Endothelial cell of umbilical vein (primary cell): ENCODE data around the gene OLFML2A. TPM values are rescaled to one million over a fixed set of nuclear protein-coding genes. Genes with fewer than 3 reads are reported as not detected.

Experiments
- BruUV-seq: library from RNA; stranded (reverse); fragments of 400-500 nt; replicated peaks from 2 replicates; lab custom pipeline; 2021; lab: Mats Ljungman, UMichigan
- CTCF ChIA-PET: fragments of 300-600, 350-600 bp; sonication (Branson Sonifier 250); formaldehyde crosslinking; loops from one replicate; lab custom pipeline; 2021; ENCODE audit warnings: antibody characterized with exemption, inconsistent platforms; lab: Charles Lee
- POLR2A ChIA-PET: fragments of 300-600, 350-600 bp; sonication (Branson Sonifier 250); formaldehyde crosslinking; loops from one replicate; lab custom pipeline; 2021; ENCODE audit warnings: antibody characterized with exemption, inconsistent platforms; lab: Charles Lee
- DNase-seq: peaks from one replicate; pipeline ENCODE4 v3.0.0-alpha.2; 2011; ENCODE audit warnings: low read depth, low spot score
- FAIRE-seq: peaks from 2 replicates; lab custom pipeline; 2011; peaks lifted over from hg19 to GRCh38; lab: Jason Lieb, UNC
- H2AFZ ChIP-seq: 2 replicates; pipeline ENCODE4 v1.6.0; 2012; ENCODE audit warnings: low read depth, low read length, control low read depth, inconsistent platforms
- H3K27ac ChIP-seq: 2 replicates; pipeline ENCODE4 v1.5.1; 2011; ENCODE audit warnings: low read depth, mild to moderate bottlenecking, control low read depth, low read length, moderate library complexity; ENCODE audit not compliant: insufficient read depth
- H3K27me3 ChIP-seq, 2 experiments: 2 replicates each; pipeline versions ENCODE4 v1.6.0 to v1.6.1; 2011; ENCODE audit warnings: low read length in 2 of 2, mixed read lengths in 1 of 2; ENCODE audit not compliant: control insufficient read depth in 2 of 2, insufficient read depth in 2 of 2
- H3K36me3 ChIP-seq, 2 experiments: 2 replicates in 1 of 2; 3 replicates in 1 of 2; pipeline ENCODE4 v1.5.1; 2011; ENCODE audit warnings: low read length in 2 of 2, mild to moderate bottlenecking in 1 of 2, moderate library complexity in 1 of 2; ENCODE audit not compliant: control insufficient read depth in 2 of 2, insufficient read depth in 2 of 2; ENCODE audit errors: extremely low read depth in 1 of 2
- H3K4me1 ChIP-seq: 3 replicates; pipeline ENCODE4 v1.5.1; 2011; ENCODE audit warnings: mild to moderate bottlenecking, low read length; ENCODE audit not compliant: control insufficient read depth, insufficient read depth; ENCODE audit errors: extremely low read depth
- H3K4me2 ChIP-seq: 2 replicates; pipeline ENCODE4 v1.6.1; 2011; ENCODE audit warnings: low read length, control low read depth, mixed read lengths; ENCODE audit not compliant: insufficient read depth
- H3K4me3 ChIP-seq, 3 experiments: fragments of 200-600 bp in 1 of 3; sonication (generic), shearing (Covaris generic) in 1 of 3; replicated peaks in 1 of 3; 2 replicates each; pipeline ENCODE4 v1.5.1; 2011 to 2016; ENCODE audit warnings: control low read depth in 3 of 3, low read length in 3 of 3, mild to moderate bottlenecking in 2 of 3, inconsistent platforms in 1 of 3, low read depth in 1 of 3, moderate library complexity in 1 of 3; ENCODE audit not compliant: insufficient read depth in 1 of 3
- H3K79me2 ChIP-seq: 2 replicates; pipeline ENCODE4 v1.6.0; 2012; ENCODE audit warnings: low read length, inconsistent platforms; ENCODE audit not compliant: control insufficient read depth, insufficient read depth
- H3K9ac ChIP-seq: replicated peaks from 2 replicates; pipeline ENCODE3; 2011; ENCODE audit warnings: low read length, control low read depth; ENCODE audit not compliant: insufficient read depth; ENCODE audit errors: extremely low read depth
- H3K9me1 ChIP-seq: replicated peaks from 3 replicates; pipeline ENCODE4 v1.6.0; 2011; ENCODE audit warnings: mild to moderate bottlenecking, low read length; ENCODE audit not compliant: control insufficient read depth, insufficient read depth; ENCODE audit errors: extremely low read depth
- H3K9me3 ChIP-seq: replicated peaks from 2 replicates; pipeline ENCODE4 v1.5.1; 2012; ENCODE audit warnings: low read length, inconsistent platforms; ENCODE audit not compliant: control insufficient read depth, insufficient read depth
- H4K20me1 ChIP-seq: replicated peaks from 2 replicates; pipeline ENCODE3; 2011; ENCODE audit warnings: mild to moderate bottlenecking, low read length; ENCODE audit not compliant: control insufficient read depth, insufficient read depth; ENCODE audit errors: extremely low read depth
- CTCF ChIP-seq, 2 donors: IDR thresholded peaks; 1 replicate in 1 of 2; 2 replicates in 1 of 2; pipeline ENCODE4 v1.5.1; 2011; ENCODE audit warnings: low read length in 2 of 2, mild to moderate bottlenecking in 2 of 2, moderate library complexity in 2 of 2, control low read depth in 1 of 2, inconsistent platforms in 1 of 2, low read depth in 1 of 2; ENCODE audit not compliant: insufficient read depth in 1 of 2; ENCODE audit errors: extremely low read depth in 1 of 2
- EZH2 ChIP-seq: IDR thresholded peaks from 2 replicates; pipeline ENCODE4 v1.6.1; 2012; ENCODE audit warnings: borderline replicate concordance, low read depth, mild to moderate bottlenecking, moderate library complexity, low read length, inconsistent platforms; ENCODE audit not compliant: severe bottlenecking
- FOS ChIP-seq: IDR thresholded peaks from 2 replicates; pipeline ENCODE4 v1.6.1; 2011; ENCODE audit warnings: mild to moderate bottlenecking, low read length, moderate library complexity, borderline replicate concordance; ENCODE audit not compliant: insufficient read depth
- GATA2 ChIP-seq: IDR thresholded peaks from 2 replicates; pipeline ENCODE4 v1.7.0; 2011; ENCODE audit warnings: low read depth, mild to moderate bottlenecking, moderate library complexity, mixed read lengths, low read length; ENCODE audit not compliant: insufficient read length, insufficient read depth
- JUN ChIP-seq: IDR thresholded peaks from 2 replicates; pipeline ENCODE4 v1.6.1; 2011; ENCODE audit warnings: borderline replicate concordance, low read depth; ENCODE audit not compliant: insufficient read length, insufficient read depth
- MAX ChIP-seq: IDR thresholded peaks from 2 replicates; pipeline ENCODE4 v1.6.1; 2011; ENCODE audit not compliant: insufficient read depth, insufficient read length
- MYC ChIP-seq: IDR thresholded peaks from one replicate; pipeline ENCODE4 v1.6.1; 2011; ENCODE audit warnings: mild to moderate bottlenecking, low read depth, low read length
- POLR2A ChIP-seq: IDR thresholded peaks from 2 replicates; pipeline ENCODE4 v1.6.1; 2012; ENCODE audit warnings: low read depth, mild to moderate bottlenecking, control low read depth, low read length
- POLR2AphosphoS5 ChIP-seq: IDR thresholded peaks from 2 replicates; pipeline ENCODE4 v1.6.1; 2012; ENCODE audit warnings: low read depth, mild to moderate bottlenecking, control low read depth, low read length, moderate library complexity; ENCODE audit not compliant: insufficient read depth
- dilution Hi-C: fragments of 300-500 bp; cut with MboI; formaldehyde crosslinking; loops from one replicate; pipeline ENCODE4 v1.15.0; 2019; ENCODE audit warnings: low sequenced_read_pairs; ENCODE audit not compliant: extremely low pct_ligation_motif_present
- intact Hi-C: fragments of 100-400 bp; cut with micrococcal nuclease; formaldehyde crosslinking; loops from one replicate; pipeline ENCODE4 v1.10.0; 2022
- polyA plus RNA-seq, 4 experiments: library from polyadenylated mRNA; depleted of rRNA in 3 of 4; stranded (reverse) in 3 of 4; unstranded in 1 of 4; fragments of >200 nt; gene quantifications; 2 replicates each; pipeline versions ENCODE4 v1.2.1 to v1.2.3, GENCODE V29; 2011 to 2012; ENCODE audit warnings: missing spikeins in 1 of 4
- total RNA-seq: library from RNA; stranded (reverse); gene quantifications from 2 replicates; pipeline ENCODE4 v1.2.3, GENCODE V29; 2021

OLFML2A gene
- total and polyA plus RNA-seq, 2 donors (not counting 3 experiments of a cell fraction or from before 2014, with no cell fraction given): 0.92 to 1.1 TPM

GRCh38 chr9:124755061-124755460, 21.9 kb upstream of the OLFML2A start:
- dilution Hi-C loops (no loop called here), intact Hi-C loops (no loop called here)
- DNase-seq: no peak
- FAIRE-seq: no peak
- CTCF ChIA-PET: interaction anchor here (1.5 to 5.0 kb wide), 2 partner anchors 138 to 203 kb away, joined by 9 to 49 read pairs; no protein-coding TSS in a partner anchor
- Histone ChIP-seq H3K9me1 (no peaks in the 10 kb centered on the region), H3K4me2 (no peak overlapping the region), H3K4me3 (no peak overlapping the region), H3K27ac (no peak overlapping the region), H3K9me3 (no peaks in the 10 kb centered on the region), H3K36me3 (no peaks in the 10 kb centered on the region), H3K4me1 (no peaks in the 10 kb centered on the region), H4K20me1 (no peaks in the 10 kb centered on the region), H3K27me3 (peaks cover 31 to 56% of the 10 kb centered on the region in 2 experiments), H3K9ac (no peak overlapping the region), H2AFZ (no peak overlapping the region), H3K79me2 (no peaks in the 10 kb centered on the region)
- no peak for TF ChIP-seq MYC
- no peak for TF ChIP-seq GATA2
- TF ChIP-seq CTCF (IDR thresholded peaks at IDR 0.05; ENCODE audit: extremely low read depth in 1 of 2, insufficient read depth in 1 of 2, low read depth in 1 of 2, low read length in 2 of 2): no peak
- TF ChIP-seq JUN: no peak
- TF ChIP-seq POLR2A: no peak
- no peak for TF ChIP-seq EZH2
- TF ChIP-seq POLR2AphosphoS5: no peak
- TF ChIP-seq FOS: no peak
- no peak for TF ChIP-seq MAX
- no TSS peak for BruUV-seq
- POLR2A ChIA-PET: no interaction called here
